Measurements from ENCODE around the gene KCNG3.
"Not testable (repeated sequence)": the region's sequence is repeated elsewhere in the genome, so short reads cannot be mapped to it uniquely, and the experiment has no call there.

Gene KCNG3

DNA sequence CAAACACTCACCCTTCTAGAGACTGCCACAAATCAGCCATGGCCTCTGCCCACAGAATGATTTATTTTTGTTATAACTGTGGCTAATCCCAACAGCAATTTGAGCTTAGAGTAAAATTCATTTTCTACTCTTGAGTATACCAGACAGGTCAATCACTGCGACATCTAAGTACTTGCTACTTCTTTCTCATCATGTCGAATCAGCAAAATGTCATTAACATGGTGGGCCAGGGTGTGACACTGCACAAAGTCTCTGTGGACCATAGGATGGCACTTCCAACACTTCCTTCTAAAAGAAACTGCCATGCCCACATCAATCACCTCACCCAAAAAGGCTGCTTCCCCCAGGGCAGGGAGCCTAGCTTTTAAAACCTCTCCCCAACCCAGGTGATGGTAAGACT, 64.4 kb downstream of the KCNG3 start:
- no peak for DNase-seq (ENCODE audit: low read depth)

- DNase-seq (ENCODE audit: low read depth) = no peak
Observed at GRCh38 chr2:42425697-42426096, 68.1 kb downstream of the KCNG3 start.

- DNase-seq (ENCODE audit: low read depth) = no peak
Observed at GRCh38 chr2:42424033-42424432, 69.7 kb downstream of the KCNG3 start.

DNA sequence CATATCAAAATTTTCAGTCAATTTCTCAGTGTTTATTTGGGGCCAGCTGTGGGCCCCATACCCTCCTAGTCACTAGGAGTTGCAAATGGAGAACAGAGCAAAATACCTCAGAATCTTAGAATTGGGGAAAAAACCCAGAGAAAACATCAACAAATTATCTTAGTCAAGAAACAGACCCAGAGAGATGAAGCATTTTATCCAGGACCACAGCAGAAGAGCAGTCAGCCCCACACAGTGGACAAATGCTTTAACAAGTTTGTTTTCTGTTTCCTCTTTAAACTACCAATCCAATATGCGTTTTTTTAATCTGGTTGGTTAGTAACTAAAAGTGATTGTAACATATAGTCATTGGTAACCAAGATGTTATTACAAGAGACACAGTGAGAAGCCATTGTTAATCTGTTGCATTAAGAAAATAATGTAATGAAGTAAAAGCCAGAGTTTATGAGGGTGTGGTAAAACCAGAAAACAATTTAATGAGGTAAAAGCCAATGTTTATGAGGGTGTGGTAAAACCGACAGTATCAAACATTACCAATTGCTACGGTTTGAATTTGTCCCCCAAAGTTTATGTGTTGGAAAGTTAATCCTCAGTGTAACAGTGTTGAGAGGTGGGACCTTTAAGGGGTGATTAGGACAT, 72.1 kb downstream of the KCNG3 start:
- no peak for DNase-seq (ENCODE audit: low read depth)

GRCh38 chr2:42421157-42421485, 72.7 kb downstream of the KCNG3 start:
- no peak for DNase-seq (ENCODE audit: low read depth)

DNA sequence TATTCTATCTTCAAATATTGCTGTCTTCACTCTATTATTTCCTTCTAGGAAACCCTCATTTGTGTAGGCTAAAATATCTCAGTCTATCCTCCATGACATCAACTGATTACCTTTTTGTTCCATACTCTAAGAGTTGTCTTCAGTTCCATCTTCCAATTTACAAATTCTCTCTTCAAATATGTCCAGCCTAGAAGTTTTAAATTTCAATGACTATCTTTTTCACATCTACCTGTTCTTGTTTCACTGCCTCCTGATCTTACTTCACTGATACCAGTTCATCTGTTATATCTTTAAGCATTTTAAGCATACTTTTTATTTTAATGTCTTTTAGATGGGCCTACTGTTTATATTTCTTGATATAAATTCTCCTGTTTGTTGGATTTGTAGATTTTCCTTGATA, 79.1 kb downstream of the KCNG3 start:
- no peak for DNase-seq (ENCODE audit: low read depth)

DNA sequence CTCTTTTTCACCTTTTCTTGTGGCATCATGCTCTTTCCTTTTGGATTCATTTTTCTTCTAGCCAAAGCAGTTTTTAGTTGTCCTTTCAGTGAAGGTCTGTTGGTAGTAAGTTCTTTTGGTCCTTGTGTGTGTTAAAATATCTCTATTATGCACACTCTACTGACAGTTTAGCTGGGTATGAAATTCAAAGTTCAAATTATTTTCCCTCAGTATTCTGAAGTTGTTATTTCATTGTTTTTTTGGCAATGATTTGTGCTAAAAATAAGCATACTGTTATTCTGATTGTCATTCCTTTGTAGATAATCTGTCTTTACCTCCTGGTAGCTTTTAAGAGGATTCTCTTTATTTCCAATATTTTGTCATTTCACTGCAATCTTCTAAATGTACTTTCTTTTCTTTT, 79.6 kb downstream of the KCNG3 start:
- no peak for DNase-seq (ENCODE audit: low read depth)

- DNase-seq (ENCODE audit: low read depth) = no peak
Observed at GRCh38 chr2:42410742-42411514, 82.9 kb downstream of the KCNG3 start.

DNA sequence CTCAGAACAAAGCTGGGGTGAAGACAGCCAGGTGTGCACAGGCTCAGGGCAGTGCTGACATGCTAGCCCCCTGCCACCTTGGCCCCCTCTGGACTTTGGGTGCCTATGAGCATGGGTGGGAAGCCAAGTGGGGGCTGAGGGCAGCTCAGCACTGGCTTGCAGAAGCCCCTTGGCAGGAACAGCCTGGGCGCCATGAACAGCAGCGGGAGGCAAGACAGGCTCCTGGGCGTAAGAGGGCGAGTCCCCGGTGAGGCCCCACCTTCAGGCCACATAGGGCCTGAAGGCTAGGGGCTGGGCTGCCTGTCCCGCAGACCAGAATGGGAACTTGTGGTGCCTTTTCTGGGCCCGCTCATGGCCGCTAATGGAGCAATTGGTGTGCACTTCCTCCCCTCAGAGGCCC, 85.8 kb downstream of the KCNG3 start:
- no peak for DNase-seq (ENCODE audit: low read depth)

DNA sequence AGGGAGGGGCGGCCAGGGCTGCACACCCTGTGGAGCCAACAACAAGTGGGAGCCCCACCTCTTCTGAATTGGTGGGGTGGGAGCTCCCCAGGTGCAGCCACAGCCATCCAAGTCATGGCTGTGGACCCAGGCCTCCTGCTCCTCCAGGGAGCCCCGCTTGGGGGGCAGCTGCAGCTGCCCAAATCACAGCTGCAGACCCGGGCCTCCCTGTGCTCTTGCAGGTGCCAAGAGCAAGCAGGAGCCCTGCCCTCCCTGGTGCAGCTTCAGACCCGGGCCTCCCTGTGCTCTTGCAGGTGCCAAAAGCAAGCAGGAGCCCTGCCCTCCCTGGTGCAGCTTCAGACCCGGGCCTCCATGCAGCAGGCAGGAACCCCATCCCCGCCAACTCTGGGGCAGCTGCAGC, 86.3 kb downstream of the KCNG3 start:
- DNase-seq (ENCODE audit: low read depth) = no peak

GRCh38 chr2:42404676-42405075, 89.1 kb downstream of the KCNG3 start:
- no peak for DNase-seq (ENCODE audit: low read depth)

GRCh38 chr2:42401773-42402172, 92.0 kb downstream of the KCNG3 start:
- DNase-seq (ENCODE audit: low read depth) = no peak

DNA sequence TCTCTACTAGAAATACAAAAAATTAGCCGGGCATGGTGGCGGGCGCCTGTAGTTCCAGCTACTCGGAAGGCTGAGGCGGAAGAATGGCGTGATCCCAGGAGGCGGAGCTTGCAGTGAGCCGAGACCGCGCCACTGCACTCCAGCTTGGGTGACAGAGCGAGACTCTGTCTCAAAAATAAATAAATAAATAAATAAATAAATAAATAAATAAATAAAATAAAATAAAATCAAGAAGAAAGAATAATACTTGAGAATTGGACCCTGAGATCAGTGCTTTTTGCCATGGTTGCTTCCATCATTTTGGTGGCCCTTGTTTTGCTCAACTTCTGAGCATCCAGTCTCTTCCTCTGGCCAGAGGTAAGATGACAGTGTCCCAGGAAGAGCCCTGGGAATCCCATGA, 95.7 kb downstream of the KCNG3 start:
- not testable (repeated sequence) for DNase-seq (ENCODE audit: low read depth)

- DNase-seq (ENCODE audit: low read depth) = not testable (repeated sequence)
Observed at GRCh38 chr2:42393320-42393719, 100.5 kb downstream of the KCNG3 start.

DNA sequence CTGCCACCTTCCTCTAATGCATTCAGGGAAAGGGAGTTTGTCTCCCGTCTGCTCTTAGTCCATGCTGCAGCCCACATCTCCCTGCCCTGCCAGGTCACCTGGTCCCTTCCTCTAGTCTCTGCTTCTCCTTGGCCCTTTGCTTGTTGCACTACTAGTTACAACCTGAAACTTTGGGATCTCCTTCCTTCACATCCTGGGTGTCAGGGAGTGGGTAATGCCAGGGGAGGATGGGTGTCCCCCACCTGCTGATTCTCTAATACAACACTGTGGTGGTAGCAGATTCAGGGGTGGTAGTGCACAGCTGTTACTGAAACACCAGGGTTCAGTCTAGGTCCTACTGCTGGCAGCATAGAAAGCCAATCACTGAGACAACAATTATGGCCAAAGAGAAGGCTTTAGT, 101.6 kb downstream of the KCNG3 start:
- no peak for DNase-seq (ENCODE audit: low read depth)

Data from activated gamma-delta T cell treated with anti-CD3 and anti-CD28 coated beads, Interleukin-2, amount 50 U/mL, for 16 hours (primary cell).